Thymus (tissue), 11 donors: ENCODE data around the gene CDR2L. TPM values are rescaled to one million over a fixed set of nuclear protein-coding genes. Genes with fewer than 3 reads are reported as not detected.

Experiments
- DNase-seq, 9 donors: peaks; one replicate each; pipeline ENCODE4 v3.0.0-alpha.2; 2013; ENCODE audit warnings: low spot score in 9 of 9, low read depth in 6 of 9, missing footprints in 1 of 9
- H3K27ac ChIP-seq, 2 donors: one replicate each; pipeline ENCODE4 v1.5.1; 2013; ENCODE audit warnings: control low read depth in 1 of 2, low read depth in 1 of 2, low read length in 1 of 2, mild to moderate bottlenecking in 1 of 2, moderate library complexity in 1 of 2
- H3K27me3 ChIP-seq, 2 donors: one replicate each; pipeline ENCODE4 v1.5.1; 2013; ENCODE audit warnings: low read length in 1 of 2; ENCODE audit not compliant: control insufficient read depth in 2 of 2, insufficient read depth in 1 of 2
- H3K36me3 ChIP-seq, 2 donors: one replicate each; pipeline ENCODE4 v1.5.1; 2013; ENCODE audit warnings: low read length in 1 of 2, mild to moderate bottlenecking in 1 of 2, moderate library complexity in 1 of 2; ENCODE audit not compliant: control insufficient read depth in 2 of 2, insufficient read depth in 2 of 2
- H3K4me1 ChIP-seq, 2 donors: one replicate each; pipeline ENCODE4 v1.5.1; 2013; ENCODE audit warnings: low read length in 2 of 2; ENCODE audit not compliant: control insufficient read depth in 2 of 2, insufficient read depth in 2 of 2
- H3K4me3 ChIP-seq, 2 donors: one replicate each; pipeline ENCODE4 v1.5.1; 2013; ENCODE audit warnings: low read length in 2 of 2, control low read depth in 1 of 2, mild to moderate bottlenecking in 1 of 2
- H3K9me3 ChIP-seq, 2 donors: one replicate each; pipeline ENCODE4 v1.5.1; 2013; ENCODE audit warnings: low read length in 1 of 2, mild to moderate bottlenecking in 1 of 2; ENCODE audit not compliant: control insufficient read depth in 2 of 2, insufficient read depth in 1 of 2
- WGBS: extraction: QIAGEN DNeasy Blood & Tissue Kit; methylation state at CpG from one replicate; pipeline ENCODE4 v1.1.7; 2013; 5-methylcytosine and 5-hydroxymethylcytosine counted together
- polyA plus RNA-seq: library from polyadenylated mRNA; stranded (reverse); fragments of 200-250 nt; gene quantifications from one replicate; pipeline ENCODE4 v1.2.3, GENCODE V29; 2013
- total RNA-seq: library from RNA; stranded (reverse); fragments of 120-200 nt; gene quantifications from one replicate; pipeline ENCODE4 v1.2.4, GENCODE V29; 2013
- donor health status: healthy.

CDR2L gene
- total and polyA plus RNA-seq, 2 donors: 0.57 to 1.4 TPM

GRCh38 chr17:75011401-75012095 lies 24.1 kb downstream of the CDR2L start:
- Histone ChIP-seq H3K4me3 (peak overlapping the region in 1 of 2 donors; percentile 81), H3K36me3 (peaks cover 2 to 10% of the 10 kb centered on the region in 2 donors), H3K27me3 (peaks cover 0 to 2% of the 10 kb centered on the region in 2 donors), H3K4me1 (peaks cover 10 to 13% of the 10 kb centered on the region in 2 donors), H3K9me3 (no peaks in the 10 kb centered on the region), H3K27ac (peak overlapping the region; percentile 43 to 84)
- WGBS: 73% methylated on average over 13 of the region's 13 CpGs
- no peak for DNase-seq

GRCh38 chr17:75012096-75012345 lies 24.6 kb downstream of the CDR2L start:
- peak overlapping the region; percentile 65 to 84 for H3K27ac ChIP-seq
- peaks cover 10 to 13% of the 10 kb centered on the region in 2 donors for H3K4me1 ChIP-seq
- DNase-seq: no peak
- no peaks in the 10 kb centered on the region for H3K27me3 ChIP-seq
- H3K36me3 ChIP-seq: peaks cover 4 to 13% of the 10 kb centered on the region in 2 donors
- no peaks in the 10 kb centered on the region for H3K9me3 ChIP-seq
- peak overlapping the region; percentile 74 to 81 for H3K4me3 ChIP-seq
- 35% methylated on average over 5 of the region's 5 CpGs for WGBS

GRCh38 chr17:75012346-75013091 lies 25.1 kb downstream of the CDR2L start, which contains the start of gene MRPL58:
MRPL58 (plus strand) TSS chr17:75012670; CDS start chr17:75012687, 17 bp downstream.
- peak in 8 of 9 donors; percentile 39 to 86 (median 64) for DNase-seq
- Histone ChIP-seq H3K36me3 (peaks cover 4 to 13% of the 10 kb centered on the region in 2 donors), H3K4me1 (peaks cover 10 to 13% of the 10 kb centered on the region in 2 donors), H3K27ac (peak within 1 kb of the TSS; percentile 74 to 89), H3K4me3 (peak within 1 kb of the TSS; percentile 74 to 81), H3K27me3 (no peaks in the 10 kb centered on the region), H3K9me3 (no peaks in the 10 kb centered on the region)
- WGBS: 3% methylated on average over 63 of the region's 63 CpGs

GRCh38 chr17:75013092-75013559 lies 25.7 kb downstream of the CDR2L start:
- Histone ChIP-seq H3K4me1 (peaks cover 10 to 13% of the 10 kb centered on the region in 2 donors), H3K27ac (peak overlapping the region; percentile 22 to 74), H3K36me3 (peaks cover 6 to 13% of the 10 kb centered on the region in 2 donors), H3K9me3 (no peaks in the 10 kb centered on the region), H3K4me3 (peak overlapping the region; percentile 74 to 81), H3K27me3 (no peaks in the 10 kb centered on the region)
- no peak for DNase-seq
- WGBS: 2% methylated on average over 10 of the region's 10 CpGs

- no peak overlapping the region for H3K4me3 ChIP-seq
- no peak for DNase-seq
- no peaks in the 10 kb centered on the region for H3K9me3 ChIP-seq
- no peaks in the 10 kb centered on the region for H3K4me1 ChIP-seq
- WGBS: 97% methylated on average over 5 of the region's 5 CpGs
- H3K36me3 ChIP-seq: peaks cover 41 to 52% of the 10 kb centered on the region in 2 donors
- no peak overlapping the region for H3K27ac ChIP-seq
- H3K27me3 ChIP-seq: no peaks in the 10 kb centered on the region
These were observed 31.7 kb downstream of the CDR2L start for GRCh38 chr17:75019146-75019545.

GRCh38 chr17:75019710-75020109 lies 32.3 kb downstream of the CDR2L start:
- H3K36me3 ChIP-seq: peaks cover 41 to 52% of the 10 kb centered on the region in 2 donors

GRCh38 chr17:75020331-75021110 lies 33.1 kb downstream of the CDR2L start:
- H3K4me1 ChIP-seq: peaks cover 0 to 7% of the 10 kb centered on the region in 2 donors
- H3K36me3 ChIP-seq: peaks cover 41 to 49% of the 10 kb centered on the region in 2 donors
- peaks cover 0 to 3% of the 10 kb centered on the region in 2 donors for H3K9me3 ChIP-seq
- DNase-seq: no peak
- no peaks in the 10 kb centered on the region for H3K27me3 ChIP-seq
- 97% methylated on average over 19 of the region's 19 CpGs for WGBS
- H3K4me3 ChIP-seq: no peak overlapping the region
- H3K27ac ChIP-seq: no peak overlapping the region

More at GRCh38 chr17:75019710-75020109, 32.3 kb downstream of the CDR2L start:
- 96% methylated on average over 3 of the region's 3 CpGs for WGBS
- DNase-seq: no peak
- H3K9me3 ChIP-seq: peaks cover 0 to under 1% of the 10 kb centered on the region in 2 donors
- no peak overlapping the region for H3K4me3 ChIP-seq
- H3K4me1 ChIP-seq: peaks cover 0 to under 1% of the 10 kb centered on the region in 2 donors
- H3K27me3 ChIP-seq: no peaks in the 10 kb centered on the region
- no peak overlapping the region for H3K27ac ChIP-seq

- DNase-seq: no peak
- no peak overlapping the region for H3K27ac ChIP-seq
- 85% methylated on average over 10 of the region's 10 CpGs for WGBS
- no peak overlapping the region for H3K4me3 ChIP-seq
- no peaks in the 10 kb centered on the region for H3K27me3 ChIP-seq
- H3K9me3 ChIP-seq: peaks cover 1 to 3% of the 10 kb centered on the region in 2 donors
- peaks cover 0 to 7% of the 10 kb centered on the region in 2 donors for H3K4me1 ChIP-seq
- H3K36me3 ChIP-seq: peaks cover 26 to 28% of the 10 kb centered on the region in 2 donors
These were observed 37.4 kb downstream of the CDR2L start for GRCh38 chr17:75024686-75025397.
